DMS114 treated with DMSO at 0.1 percent for 48 hours (cell line): ENCODE data around the gene YJEFN3.
A peak's percentile ranks its signal among the peaks of the same experiment; 100 is the strongest.

Experiments used
- DNase-seq: peaks from one replicate; lab custom pipeline; 2025; ENCODE audit not compliant: unreplicated experiment; lab: John Stamatoyannopoulos, UW

Gene YJEFN3

GRCh38 chr19:19517235-19517619 lies 11.5 kb upstream of the YJEFN3 start:
- no peak for DNase-seq

GRCh38 chr19:19520989-19521388 lies 7.7 kb upstream of the YJEFN3 start:
- no peak for DNase-seq

DNA sequence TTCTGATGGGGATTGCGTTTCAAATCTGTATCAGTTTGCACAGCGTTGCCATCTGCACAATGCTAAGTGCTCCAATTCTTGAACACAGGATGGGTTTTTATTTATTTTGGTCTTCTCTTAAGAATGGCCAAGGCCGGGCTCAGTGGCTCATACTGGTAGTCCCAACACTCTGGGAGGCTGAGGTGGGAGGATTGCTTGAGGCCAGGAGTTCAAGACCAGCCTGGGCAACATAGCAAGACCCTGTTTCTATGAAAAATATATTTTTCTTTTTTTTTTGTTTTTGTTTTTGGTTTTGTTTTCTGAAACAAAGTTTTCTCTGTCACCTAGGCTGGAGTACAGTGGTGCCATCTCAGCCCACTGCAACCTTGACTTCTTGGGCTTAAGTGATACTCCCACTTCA lies 5.5 kb upstream of the YJEFN3 start:
- no peak for DNase-seq

GRCh38 chr19:19524053-19524452 lies 4.7 kb upstream of the YJEFN3 start:
- no peak for DNase-seq

DNA sequence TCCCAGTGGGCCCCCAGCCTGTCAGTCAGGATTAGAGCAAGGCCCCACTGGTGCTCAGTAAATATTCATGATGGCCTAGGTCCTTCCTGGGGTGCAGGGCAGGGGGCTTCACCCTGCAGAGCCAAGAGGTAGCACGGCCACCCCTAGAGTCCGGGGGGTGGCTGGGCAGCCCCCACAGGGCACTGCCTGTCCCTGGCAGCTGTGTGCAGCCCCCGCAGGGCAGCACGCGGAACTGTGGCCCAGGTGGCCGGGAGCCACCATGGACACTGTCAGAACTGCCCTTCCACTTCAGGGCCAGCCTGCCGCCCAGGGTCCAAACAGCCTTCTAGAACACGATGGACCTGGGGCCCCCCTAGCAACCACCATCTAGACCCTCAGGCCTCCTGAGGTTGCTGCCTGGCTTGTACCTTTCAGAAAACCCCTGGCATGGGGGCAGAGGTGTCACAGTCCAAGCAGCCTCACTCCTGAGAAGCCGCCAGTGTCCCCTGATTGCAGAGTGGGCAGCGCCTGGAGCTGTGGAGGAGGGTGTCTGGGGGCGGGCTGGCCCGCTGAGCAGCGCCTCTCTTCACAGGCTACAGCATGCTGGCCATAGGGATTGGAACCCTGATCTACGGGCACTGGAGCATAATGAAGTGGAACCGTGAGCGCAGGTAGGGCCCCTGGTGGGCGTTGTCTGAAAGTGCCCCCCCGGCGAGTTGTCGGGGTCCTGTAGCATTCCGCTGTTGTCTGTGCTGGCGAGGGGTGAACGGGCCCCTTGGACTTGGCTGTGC lies 2.9 kb upstream of the YJEFN3 start:
- no peak for DNase-seq

GRCh38 chr19:19526581-19527370 lies 1.9 kb upstream of the YJEFN3 start:
- DNase-seq: no peak

DNA sequence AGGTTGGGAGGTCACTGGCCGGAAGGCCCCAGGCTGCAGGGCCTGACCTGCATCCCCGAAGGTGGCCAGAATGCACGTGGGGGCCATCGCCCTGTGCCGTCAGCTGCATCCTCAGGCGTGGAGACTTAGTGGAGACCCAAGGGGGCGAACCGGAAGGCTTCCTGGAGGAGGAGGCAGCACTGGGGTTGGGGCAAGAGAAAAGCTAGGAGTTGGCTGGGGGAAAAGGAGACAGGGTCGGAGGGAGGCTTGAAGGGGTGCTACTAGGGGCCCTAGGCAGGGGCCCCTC lies 1.4 kb upstream of the YJEFN3 start:
- no peak for DNase-seq

- no peak for DNase-seq
Observed at GRCh38 chr19:19527674-19528625, 761 bp upstream of the YJEFN3 start.

DNA sequence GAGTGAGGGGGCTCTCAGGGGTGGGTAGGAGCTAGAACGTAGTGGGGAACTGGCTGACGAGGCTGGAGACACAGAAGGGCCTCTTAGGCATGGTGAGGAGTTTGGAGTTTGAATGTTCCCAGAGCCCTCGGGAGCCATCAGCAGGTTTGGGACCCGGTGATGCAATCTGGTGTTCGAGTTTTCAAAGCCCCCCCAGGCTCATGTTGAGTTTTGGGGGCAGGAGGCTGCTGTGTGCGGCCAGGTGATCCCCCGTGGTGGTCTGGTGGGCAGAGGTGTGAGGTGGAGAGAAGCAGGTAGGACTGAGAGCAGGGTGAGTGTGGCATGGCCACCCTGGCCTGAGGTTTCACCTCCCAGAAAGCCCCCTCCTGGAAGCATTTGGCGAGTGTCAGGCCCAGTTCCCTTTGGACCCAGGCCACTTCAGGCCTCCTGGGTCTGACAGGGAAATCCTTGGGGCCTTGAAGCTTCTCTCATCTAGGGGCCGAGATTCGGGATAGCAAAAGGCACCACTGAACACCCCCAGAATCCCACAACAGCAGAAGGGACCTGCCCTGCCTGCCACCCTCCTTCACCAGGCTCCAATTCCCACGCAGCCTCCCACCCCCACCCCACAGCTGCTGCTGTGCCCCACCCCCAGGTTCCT lies 1.2 kb downstream of the YJEFN3 start:
- no peak for DNase-seq

DNA sequence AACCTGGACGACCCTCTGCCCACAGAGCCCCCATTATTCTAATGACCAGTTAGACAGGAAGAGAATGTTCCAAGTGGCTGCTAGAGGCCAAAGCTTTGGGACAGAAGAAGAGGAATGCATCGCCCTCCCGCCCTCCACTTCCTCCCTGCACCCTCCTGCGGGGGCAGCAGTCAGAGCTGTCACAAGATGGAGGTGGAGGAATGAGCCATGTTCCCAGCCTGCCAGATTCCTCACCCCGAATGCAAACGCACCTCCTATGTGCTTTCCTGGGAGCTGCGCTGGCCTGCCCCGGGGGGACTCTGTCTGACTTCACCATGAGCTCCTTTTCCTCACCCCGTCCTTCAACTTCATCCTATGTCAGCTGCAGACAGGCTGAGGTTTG lies 1.7 kb downstream of the YJEFN3 start:
- no peak for DNase-seq

- no peak for DNase-seq
Observed at GRCh38 chr19:19530889-19531288, 2.2 kb downstream of the YJEFN3 start.

DNA sequence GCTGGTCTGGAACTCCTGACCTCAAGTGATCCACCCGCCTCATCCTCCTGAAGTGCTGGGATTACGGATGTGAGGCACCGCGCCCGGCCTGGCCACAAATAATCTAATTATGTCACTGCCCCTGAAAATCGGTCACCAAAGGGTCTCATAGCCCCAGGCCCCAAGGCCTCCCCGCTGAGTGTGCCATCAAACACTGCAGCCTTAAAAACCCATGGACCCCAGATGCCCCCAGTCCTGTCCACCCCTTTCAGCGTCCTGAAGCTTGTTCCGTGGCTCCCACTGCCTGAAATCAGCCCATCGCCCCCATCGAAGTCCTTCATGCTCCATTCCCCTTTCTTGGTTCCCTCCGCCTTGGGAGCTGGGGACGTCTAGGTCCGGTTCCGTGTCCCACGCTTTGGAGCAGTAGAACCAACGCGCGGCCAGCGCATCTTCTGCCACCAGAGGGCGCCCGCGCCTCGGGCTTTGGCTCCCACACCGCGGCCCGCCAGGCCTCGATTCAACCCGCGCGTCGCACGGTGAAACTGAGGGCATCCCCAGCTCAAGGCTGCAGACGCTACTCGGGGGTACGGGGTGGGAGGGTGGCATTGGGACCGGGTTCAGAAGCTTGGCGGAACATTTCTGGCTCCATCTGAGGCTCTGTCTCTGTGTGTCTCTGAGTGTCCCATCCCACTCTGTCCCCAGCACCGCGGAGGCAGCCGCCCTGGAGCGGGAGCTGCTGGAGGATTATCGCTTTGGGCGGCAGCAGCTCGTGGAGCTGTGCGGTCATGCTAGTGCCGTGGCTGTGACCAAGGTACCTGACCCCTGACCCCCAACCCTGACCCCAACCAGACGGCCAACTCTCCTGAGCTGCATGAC lies 3.5 kb downstream of the YJEFN3 start:
- peak; percentile 49 for DNase-seq

DNA sequence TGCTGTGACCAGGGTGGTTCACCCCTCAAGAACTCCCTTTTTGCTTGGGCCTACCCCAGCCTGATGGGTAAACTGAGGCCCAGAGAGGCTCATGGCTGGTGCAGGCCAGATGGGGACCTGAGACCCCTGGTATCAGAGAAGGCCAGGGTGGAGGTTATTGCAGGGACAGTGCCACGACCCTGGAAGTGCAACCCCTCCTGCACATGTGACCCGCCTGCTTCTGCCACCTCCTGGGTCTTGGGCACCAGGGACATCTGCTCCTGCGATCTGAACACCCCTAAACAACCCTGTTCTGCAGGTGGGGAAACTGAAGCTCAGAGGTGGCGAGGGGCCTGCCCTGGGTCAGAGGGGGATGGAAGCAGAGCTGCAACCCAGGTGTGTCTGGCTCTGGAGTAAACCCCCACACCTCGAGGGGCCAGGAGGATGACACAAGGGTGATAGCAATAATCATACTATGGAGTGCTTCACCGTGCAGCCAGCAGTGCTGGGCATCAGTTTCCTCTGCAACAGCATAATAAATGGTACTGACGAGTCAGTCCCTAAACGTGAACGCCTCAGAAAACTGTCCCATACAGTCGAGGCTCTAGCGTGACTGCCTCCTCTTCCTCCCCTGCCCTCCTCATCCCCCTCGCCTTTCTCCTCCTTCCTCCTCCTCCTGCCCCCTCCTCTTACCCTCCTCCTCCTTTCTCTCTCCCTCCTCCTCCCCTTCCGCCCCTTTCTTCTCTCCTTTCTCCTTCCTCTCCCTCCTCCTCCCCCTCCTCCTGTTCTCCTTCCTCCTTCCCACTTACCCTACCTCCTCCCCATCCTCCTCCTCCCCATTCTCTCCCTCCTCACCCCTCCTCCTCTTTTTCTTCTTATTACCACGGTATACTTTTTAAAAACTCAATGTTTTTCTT lies 4.3 kb downstream of the YJEFN3 start:
- DNase-seq: no peak

DNA sequence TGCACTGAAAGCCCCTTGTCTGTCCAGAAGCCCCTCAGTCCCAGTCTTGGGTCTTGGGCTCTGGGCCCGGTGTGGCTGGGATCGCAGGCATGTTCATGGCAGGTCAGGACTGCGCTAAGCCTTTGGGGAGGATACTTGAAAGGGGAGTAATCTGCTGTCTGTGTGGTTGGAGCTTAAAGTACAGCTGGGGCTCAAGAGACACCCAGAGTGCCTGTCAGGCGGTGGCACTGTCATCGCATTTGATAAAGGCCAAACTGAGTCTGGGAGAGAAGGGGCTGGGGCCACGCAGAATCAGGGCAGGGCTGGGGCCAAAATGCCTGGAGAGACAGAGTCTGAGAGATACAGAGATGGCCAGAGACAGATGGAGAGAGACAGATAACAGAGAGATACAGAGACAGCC lies 5.1 kb downstream of the YJEFN3 start:
- no peak for DNase-seq

DNA sequence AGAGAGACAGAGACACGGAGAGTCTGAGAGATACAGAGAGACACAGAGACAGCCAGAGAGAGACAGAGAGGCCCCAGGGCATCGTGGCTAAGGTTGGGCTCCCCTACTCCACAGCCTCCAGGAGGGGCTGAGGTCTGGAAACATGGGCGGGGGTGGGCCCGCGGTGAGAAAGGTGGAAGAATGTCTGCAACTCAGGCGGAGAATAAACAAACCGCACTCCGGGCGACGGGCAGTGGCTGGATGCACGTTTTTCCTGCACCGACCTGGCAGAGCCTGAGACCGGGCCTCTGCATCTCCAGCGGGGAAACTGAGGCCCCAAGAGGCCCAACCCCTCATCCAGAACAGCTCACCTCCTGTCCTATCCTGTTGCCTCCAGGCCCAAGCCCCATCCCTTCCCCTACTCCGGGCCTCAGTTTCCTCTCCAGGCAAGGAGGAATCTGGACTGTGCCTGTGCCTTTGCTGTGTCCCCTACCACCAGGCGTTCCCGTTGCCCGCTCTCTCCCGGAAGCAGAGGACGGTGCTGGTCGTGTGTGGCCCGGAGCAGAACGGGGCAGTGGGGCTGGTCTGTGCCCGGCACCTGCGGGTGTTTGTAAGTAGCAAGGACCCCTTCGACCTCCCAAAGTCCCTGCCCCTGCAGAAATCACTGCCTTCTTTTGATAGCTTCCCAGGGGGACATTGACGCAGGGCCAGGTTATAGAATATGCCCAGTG lies 6.0 kb downstream of the YJEFN3 start:
- DNase-seq: no peak

DNA sequence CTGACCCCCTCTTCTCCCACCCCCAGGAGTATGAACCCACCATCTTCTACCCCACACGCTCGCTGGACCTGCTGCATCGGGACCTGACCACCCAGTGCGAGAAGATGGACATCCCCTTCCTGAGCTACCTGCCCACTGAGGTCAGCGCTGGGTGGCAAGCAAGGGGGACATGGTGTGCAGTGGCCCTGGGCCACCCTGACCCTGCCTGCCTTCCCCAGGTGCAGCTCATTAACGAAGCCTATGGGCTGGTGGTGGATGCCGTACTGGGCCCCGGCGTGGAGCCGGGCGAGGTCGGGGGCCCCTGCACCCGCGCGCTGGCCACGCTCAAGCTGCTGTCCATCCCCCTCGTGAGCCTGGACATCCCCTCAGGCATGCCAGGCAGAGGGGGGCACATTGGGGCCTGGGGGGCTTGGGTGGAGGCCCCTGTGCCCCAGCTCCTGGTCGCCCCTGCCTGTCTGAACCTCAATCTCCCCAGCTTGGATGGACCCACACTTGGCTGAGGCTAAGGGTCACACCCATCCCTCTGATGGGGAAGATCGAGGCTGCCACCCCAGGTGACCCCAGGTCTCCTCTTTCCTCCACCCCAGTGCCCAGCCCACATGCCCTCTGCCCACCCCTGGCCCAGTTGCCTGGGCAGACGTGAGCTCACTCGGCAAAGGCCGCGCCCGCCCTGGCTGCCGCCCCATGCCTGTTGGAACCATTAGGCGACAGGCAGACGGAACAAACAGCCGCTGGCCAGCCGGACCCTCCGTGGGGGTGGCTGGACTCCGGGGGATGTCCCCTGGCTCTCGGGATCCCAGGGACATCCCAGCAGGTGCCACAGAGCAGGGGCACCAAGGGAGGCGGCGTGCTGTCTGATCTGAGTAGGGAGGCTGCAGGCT lies 6.8 kb downstream of the YJEFN3 start:
- no peak for DNase-seq
